GM12892 (cell line): ENCODE results near the gene HNRNPUL2.

Experiments
- POLR2A ChIP-seq: IDR thresholded peaks from 2 replicates; pipeline ENCODE4 v1.6.1; 2011; ENCODE audit warnings: low read depth, low read length, control low read depth
- TAF1 ChIP-seq: IDR thresholded peaks from 2 replicates; pipeline ENCODE4 v1.6.1; 2011; ENCODE audit warnings: low read depth, mild to moderate bottlenecking, control low read depth, low read length, borderline replicate concordance

GRCh38 chr11:62771144-62772021 is 44.1 kb upstream of the HNRNPUL2 start, which contains the start of gene TAF6L:
- TF ChIP-seq TAF1 (no peak), POLR2A (peak; percentile 73)
